PC-9 (cell line): ENCODE measurements around the gene CDH13.

ENCODE experiments used
- CTCF ChIP-seq: fragments of 200-600 bp; sonication (generic); conservative IDR thresholded peaks from 2 replicates; pipeline ENCODE4 v1.6.1; 2017; ENCODE audit warnings: mixed run types, antibody characterized with exemption, mild to moderate bottlenecking, moderate library complexity
- EZH2 ChIP-seq: fragments of 200-600 bp; sonication (generic); IDR thresholded peaks from 2 replicates; pipeline ENCODE4 v1.8.0; 2017; ENCODE audit warnings: antibody characterized with exemption, low read depth

GRCh38 chr16:82583422-82583821 is 43.3 kb upstream of the CDH13 start:
- TF ChIP-seq CTCF (no peak), EZH2 (no peak)
